GM18861 (cell line): ENCODE data around the gene CD27.
"Not testable (repeated sequence)": the region's sequence is repeated elsewhere in the genome, so short reads cannot be mapped to it uniquely, and the experiment has no call there.

Experiments used
- ATAC-seq: cut with Tn5 transposase; IDR thresholded peaks from one replicate; pipeline ENCODE4 v1.9.1; 2021; ENCODE audit not compliant: unreplicated experiment

The CD27 gene

GRCh38 chr12:6478416-6478815, 33.7 kb downstream of the CD27 start:
- ATAC-seq, result no peak

- no peak for ATAC-seq
These were observed 43.5 kb downstream of the CD27 start for GRCh38 chr12:6488240-6488639.

GRCh38 chr12:6489449-6489848, 44.7 kb downstream of the CD27 start:
- no peak for ATAC-seq

- ATAC-seq, result not testable (repeated sequence)
These were observed 45.9 kb downstream of the CD27 start for GRCh38 chr12:6490673-6491072.

GRCh38 chr12:6492838-6493496, 48.2 kb downstream of the CD27 start, which contains the start of gene MRPL51:
MRPL51 (minus strand) TSS chr12:6493262; CDS start chr12:6493136, 126 bp downstream.
- ATAC-seq, result peak; percentile 35

- peak; percentile 81 for ATAC-seq
These were observed 48.9 kb downstream of the CD27 start, which contains the start of gene NCAPD2 for GRCh38 chr12:6493497-6494257. NCAPD2 (plus strand) TSS chr12:6494102; CDS start chr12:6495099, 997 bp downstream.

- peak; percentile 23 for ATAC-seq
These were observed 49.5 kb downstream of the CD27 start for GRCh38 chr12:6494258-6494743.

GRCh38 chr12:6494968-6495367, 50.2 kb downstream of the CD27 start:
- no peak for ATAC-seq

GRCh38 chr12:6497291-6497690, 52.5 kb downstream of the CD27 start:
- ATAC-seq, result not testable (repeated sequence)

- no peak for ATAC-seq
These were observed 55.7 kb downstream of the CD27 start for GRCh38 chr12:6500466-6500865.
